Pancreas (tissue), 10 donors: ENCODE measurements around the gene TJP2. TPM values are rescaled to one million over a fixed set of nuclear protein-coding genes. Genes with fewer than 3 reads are reported as not detected.

Experiments
- ATAC-seq, 4 donors: fragments of 200-7000 bp; cut with Tn5 transposase; one replicate each; pipeline versions ENCODE4 v1.8.0 to v1.9.1; 2020; ENCODE audit warnings: mild to moderate bottlenecking in 4 of 4, moderate library complexity in 4 of 4
- DNase-seq, 6 donors: peaks; one replicate each; pipeline ENCODE4 v3.0.0-alpha.2; 2020
- FAIRE-seq: peaks from 2 replicates; lab custom pipeline; 2012; peaks lifted over from hg19 to GRCh38; lab: Jason Lieb, UNC
- H3K27ac ChIP-seq, 4 donors: fragments of 200-600 bp; sonication (generic); 1 replicate in 3 of 4; 2 replicates in 1 of 4; pipeline versions ENCODE4 v1.5.0 to v1.8.0; 2020
- H3K27me3 ChIP-seq, 4 donors: fragments of 200-600 bp; one replicate each; pipeline ENCODE4 v1.8.0; 2021
- H3K36me3 ChIP-seq, 3 donors: fragments of 200-600 bp; sonication (generic) in 1 of 3; one replicate each; pipeline versions ENCODE4 v1.5.0 to v1.8.0; 2020 to 2021
- H3K4me1 ChIP-seq, 3 donors: fragments of 200-600 bp; one replicate each; pipeline ENCODE4 v1.8.0; 2021
- H3K4me3 ChIP-seq, 4 donors: fragments of 200-600 bp; sonication (generic) in 2 of 4; one replicate each; pipeline versions ENCODE4 v1.5.0 to v1.8.0; 2020 to 2021
- H3K9me3 ChIP-seq, 4 donors: fragments of 200-600 bp; one replicate each; pipeline ENCODE4 v1.8.0; 2021
- WGBS, 2 donors: extraction: QIAGEN DNeasy Blood & Tissue Kit; methylation state at CpG; one replicate each; pipeline ENCODE4 v1.1.7; 2013; 5-methylcytosine and 5-hydroxymethylcytosine counted together
- intact Hi-C, 3 donors: fragments of 100-400 bp; cut with DNase I; formaldehyde crosslinking; loops; one replicate each; pipeline versions ENCODE4 v1.11.1 to v1.14.2; 2022
- polyA plus RNA-seq, 2 donors: library from polyadenylated mRNA; stranded (reverse); fragments of 200-250 nt; gene quantifications; one replicate each; pipeline ENCODE4 v1.2.3, GENCODE V29; 2013
- total RNA-seq, 6 donors: library from RNA; stranded (reverse); fragmentation: NEBNext Ultra II Directional in 4 of 6; extraction: Animal tissue kit (Norgen Biotek cat#: 25700) in 4 of 6; gene quantifications; one replicate each; pipeline versions ENCODE4 v1.2.1 to v1.2.4, GENCODE V29; 2021 to 2023
- TF ChIP-seq, protein P1 (sequence below), 4 donors: fragments of 200-600 bp; sonication (generic) in 3 of 4; IDR thresholded peaks; one replicate each; pipeline versions ENCODE4 v1.5.0 to v1.8.0; 2021; ENCODE audit warnings: antibody characterized with exemption in 4 of 4
- donor health status: healthy with polysubstance abuse.
- donor health status: DM: no; HTN: no; CAD: no; lungs with moderate emphysema.
- donor health status: DM: no; HTN: no; CAD: no.
- donor health status: control.
- donor health status: control.
- donor health status: Bipolar disorder and iron deficiency.
- donor health status: DM: yes; HTN: yes; CAD: no.
- donor health status: DM: no; HTN: no; CAD: no.
- donor health status: DM: no; HTN: no; CAD: no.
- donor health status: DM: yes; HTN: yes; CAD: no.

The TJP2 gene
- total and polyA plus RNA-seq, 8 donors: 24.1 to 70.3 (median 31.5) TPM

- DNase-seq (no peak), FAIRE-seq (no peak), ATAC-seq (peak; percentile 30 to 81 (median 54))
- no peak overlapping the region for H3K4me3 ChIP-seq
- H3K4me1 ChIP-seq: peaks cover 0 to 11% (median 6%) of the 10 kb centered on the region in 3 donors
- H3K27ac ChIP-seq: peak overlapping the region in 2 of 4 donors; percentile 22 to 37
- TF ChIP-seq, protein P1, sequence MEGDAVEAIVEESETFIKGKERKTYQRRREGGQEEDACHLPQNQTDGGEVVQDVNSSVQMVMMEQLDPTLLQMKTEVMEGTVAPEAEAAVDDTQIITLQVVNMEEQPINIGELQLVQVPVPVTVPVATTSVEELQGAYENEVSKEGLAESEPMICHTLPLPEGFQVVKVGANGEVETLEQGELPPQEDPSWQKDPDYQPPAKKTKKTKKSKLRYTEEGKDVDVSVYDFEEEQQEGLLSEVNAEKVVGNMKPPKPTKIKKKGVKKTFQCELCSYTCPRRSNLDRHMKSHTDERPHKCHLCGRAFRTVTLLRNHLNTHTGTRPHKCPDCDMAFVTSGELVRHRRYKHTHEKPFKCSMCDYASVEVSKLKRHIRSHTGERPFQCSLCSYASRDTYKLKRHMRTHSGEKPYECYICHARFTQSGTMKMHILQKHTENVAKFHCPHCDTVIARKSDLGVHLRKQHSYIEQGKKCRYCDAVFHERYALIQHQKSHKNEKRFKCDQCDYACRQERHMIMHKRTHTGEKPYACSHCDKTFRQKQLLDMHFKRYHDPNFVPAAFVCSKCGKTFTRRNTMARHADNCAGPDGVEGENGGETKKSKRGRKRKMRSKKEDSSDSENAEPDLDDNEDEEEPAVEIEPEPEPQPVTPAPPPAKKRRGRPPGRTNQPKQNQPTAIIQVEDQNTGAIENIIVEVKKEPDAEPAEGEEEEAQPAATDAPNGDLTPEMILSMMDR (IDR thresholded peaks at IDR 0.05): no peak
- H3K27me3 ChIP-seq: no peaks in the 10 kb centered on the region
- 65 to 67% methylated on average over 9 of the region's 9 CpGs for WGBS, 2 donors
- H3K36me3 ChIP-seq: peaks cover 0 to 12% (median 0%) of the 10 kb centered on the region in 3 donors
- H3K9me3 ChIP-seq: no peaks in the 10 kb centered on the region
- intact Hi-C loops: no loop called here
Observed at GRCh38 chr9:69215774-69216485, 41.9 kb downstream of the TJP2 start.

DNA sequence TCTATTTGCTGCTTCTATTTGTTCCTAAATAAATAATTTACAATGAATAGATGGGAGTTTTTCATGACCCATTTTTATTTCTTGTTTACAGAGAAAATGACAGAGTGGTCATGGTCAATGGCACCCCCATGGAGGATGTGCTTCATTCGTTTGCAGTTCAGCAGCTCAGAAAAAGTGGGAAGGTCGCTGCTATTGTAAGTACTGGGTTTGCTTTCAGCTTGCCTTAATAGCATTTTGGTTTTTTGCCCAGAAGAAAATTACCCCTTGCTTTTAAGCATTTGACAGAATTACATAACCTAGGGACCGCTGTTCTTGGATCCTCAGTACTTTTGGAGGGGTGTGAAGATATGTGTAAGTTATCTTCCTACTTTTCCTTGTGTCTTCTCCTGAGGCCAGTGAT, 44.1 kb downstream of the TJP2 start:
- FAIRE-seq: no peak
- Histone ChIP-seq H3K36me3 (peaks cover 0 to 23% (median 4%) of the 10 kb centered on the region in 3 donors), H3K4me3 (no peak overlapping the region), H3K27me3 (no peaks in the 10 kb centered on the region), H3K4me1 (peaks cover 0 to 11% (median 6%) of the 10 kb centered on the region in 3 donors), H3K9me3 (no peaks in the 10 kb centered on the region), H3K27ac (no peak overlapping the region)
- intact Hi-C loops: no loop called here
- ATAC-seq: no peak
- no peak for DNase-seq
- 86 to 92% methylated on average over 3 of the region's 3 CpGs for WGBS, 2 donors
- TF ChIP-seq, protein P1 (IDR thresholded peaks at IDR 0.05): no peak

DNA sequence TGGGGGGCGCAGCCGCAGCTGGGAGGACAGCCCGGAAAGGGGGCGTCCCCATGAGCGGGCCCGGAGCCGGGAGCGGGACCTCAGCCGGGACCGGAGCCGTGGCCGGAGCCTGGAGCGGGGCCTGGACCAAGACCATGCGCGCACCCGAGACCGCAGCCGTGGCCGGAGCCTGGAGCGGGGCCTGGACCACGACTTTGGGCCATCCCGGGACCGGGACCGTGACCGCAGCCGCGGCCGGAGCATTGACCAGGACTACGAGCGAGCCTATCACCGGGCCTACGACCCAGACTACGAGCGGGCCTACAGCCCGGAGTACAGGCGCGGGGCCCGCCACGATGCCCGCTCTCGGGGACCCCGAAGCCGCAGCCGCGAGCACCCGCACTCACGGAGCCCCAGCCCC, 47.0 kb downstream of the TJP2 start:
- Histone ChIP-seq H3K4me1 (peaks cover 0 to 3% (median 0%) of the 10 kb centered on the region in 3 donors), H3K27ac (no peak overlapping the region), H3K36me3 (peaks cover 0 to 32% (median 9%) of the 10 kb centered on the region in 3 donors), H3K9me3 (no peaks in the 10 kb centered on the region), H3K27me3 (no peaks in the 10 kb centered on the region), H3K4me3 (no peak overlapping the region)
- DNase-seq: peak in 3 of 6 donors; percentile 19 to 72 (median 57)
- FAIRE-seq: no peak
- peak in 1 of 4 donors; percentile 24 for ATAC-seq
- TF ChIP-seq, protein P1 (IDR thresholded peaks at IDR 0.05): no peak
- intact Hi-C loops: no loop called here
- 98 to 99% methylated on average over 39 to 47 of the region's 47 CpGs for WGBS, 2 donors

- peaks cover 2 to 49% (median 14%) of the 10 kb centered on the region in 3 donors for H3K36me3 ChIP-seq
- FAIRE-seq (no peak), ATAC-seq (no peak), DNase-seq (no peak)
- WGBS, 2 donors: 96% methylated on average over 8 of the region's 8 CpGs
- H3K27me3 ChIP-seq: no peaks in the 10 kb centered on the region
- TF ChIP-seq, protein P1 (IDR thresholded peaks at IDR 0.05): no peak
- intact Hi-C loops: no loop called here
- H3K4me1 ChIP-seq: no peaks in the 10 kb centered on the region
- H3K4me3 ChIP-seq: no peak overlapping the region
- H3K9me3 ChIP-seq: no peaks in the 10 kb centered on the region
- H3K27ac ChIP-seq: no peak overlapping the region
Observed at GRCh38 chr9:69222970-69223369, 48.9 kb downstream of the TJP2 start.

DNA sequence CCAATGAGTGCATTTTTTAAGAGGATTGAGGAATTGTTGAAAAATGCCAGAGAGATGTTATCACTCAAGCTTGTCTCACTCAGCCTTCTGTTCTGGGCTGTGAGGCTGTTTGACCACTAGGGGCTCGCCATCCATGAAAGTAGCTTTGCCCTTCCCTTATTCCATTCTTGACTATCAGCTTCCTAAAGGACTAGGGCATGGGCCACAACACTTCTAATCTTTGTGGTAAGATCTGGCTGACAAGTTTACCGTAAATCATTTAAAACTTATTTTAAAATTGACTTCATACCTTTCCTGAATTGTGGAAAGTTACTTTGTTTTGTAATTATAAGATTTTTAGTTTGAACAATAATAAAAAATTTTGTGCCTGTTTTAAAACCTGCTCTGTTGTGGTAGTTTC, 49.5 kb downstream of the TJP2 start:
- intact Hi-C loops: no loop called here
- DNase-seq (no peak), FAIRE-seq (no peak), ATAC-seq (peak; percentile 56 to 80 (median 66))
- TF ChIP-seq, protein P1 (IDR thresholded peaks at IDR 0.05): peak in 2 of 4 donors; percentile 28 to 49
- Histone ChIP-seq H3K36me3 (peaks cover 3 to 51% (median 20%) of the 10 kb centered on the region in 3 donors), H3K27ac (no peak overlapping the region), H3K4me1 (no peaks in the 10 kb centered on the region), H3K27me3 (no peaks in the 10 kb centered on the region), H3K9me3 (no peaks in the 10 kb centered on the region), H3K4me3 (no peak overlapping the region)
- WGBS, 2 donors: 68 to 70% methylated on average over 2 of the region's 2 CpGs
